CD4-positive, alpha-beta T cell treated with Interleukin-17A for 1 hour (primary cell): Measurements from ENCODE around the gene SPEM3.
"Not testable (repeated sequence)": the region's sequence is repeated elsewhere in the genome, so short reads cannot be mapped to it uniquely, and the experiment has no call there.

ENCODE experiments used
- DNase-seq: peaks from one replicate; pipeline ENCODE4 v3.0.0-alpha.2; 2020

Gene SPEM3

DNA sequence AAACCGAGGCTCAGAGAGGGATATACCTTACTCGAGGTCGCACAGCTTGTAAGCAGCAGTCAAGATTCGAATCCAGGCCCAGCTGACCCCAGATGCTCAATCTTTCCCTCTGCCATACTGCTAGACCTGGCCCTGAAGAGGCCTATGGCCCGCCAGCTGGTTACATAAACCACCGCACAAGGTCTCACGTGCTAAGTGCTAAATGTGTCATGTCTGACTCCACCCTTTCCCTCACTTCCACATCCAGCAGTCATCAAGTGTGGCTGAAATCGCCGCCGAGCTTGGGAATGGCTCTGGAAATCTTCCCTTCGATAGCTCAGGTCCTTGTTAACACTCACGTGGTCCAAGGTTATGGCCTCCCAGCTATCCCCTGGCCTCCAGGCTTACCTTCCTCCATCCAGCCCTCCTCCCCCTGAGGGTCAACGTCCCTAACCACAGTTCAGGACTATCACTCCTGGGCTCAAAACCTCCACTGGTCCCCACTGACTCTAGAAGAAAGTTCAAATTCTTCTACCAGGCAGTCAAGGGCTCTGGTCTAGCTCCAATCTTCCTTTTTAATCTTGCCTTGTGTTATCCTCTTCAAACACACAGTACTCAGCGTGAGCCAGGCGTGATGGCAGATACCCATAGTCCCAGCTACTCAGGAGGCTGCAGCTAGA, 47.2 kb downstream of the SPEM3 start:
- DNase-seq: peak; percentile 42

DNA sequence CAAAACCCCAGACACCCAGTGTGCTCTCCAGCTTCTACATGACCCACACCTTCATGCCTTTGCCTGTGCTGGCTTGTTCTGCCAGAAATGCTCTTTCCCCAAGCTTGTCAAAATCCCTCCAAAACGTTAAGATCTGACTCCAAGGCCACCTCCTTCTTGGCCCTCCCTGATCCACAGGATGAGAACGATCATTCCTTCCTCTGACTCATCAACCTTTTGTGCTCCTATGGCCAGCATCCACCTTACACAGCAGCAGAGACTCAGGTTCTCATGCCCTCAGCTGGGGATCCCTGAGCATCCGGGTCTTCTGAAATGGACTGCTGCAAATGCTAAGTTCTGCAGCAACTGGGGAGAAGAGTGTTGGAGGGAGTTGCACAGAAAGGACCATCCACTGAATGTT, 47.8 kb downstream of the SPEM3 start:
- DNase-seq: no peak

GRCh38 chr17:7476951-7477350, 48.3 kb downstream of the SPEM3 start:
- no peak for DNase-seq

DNA sequence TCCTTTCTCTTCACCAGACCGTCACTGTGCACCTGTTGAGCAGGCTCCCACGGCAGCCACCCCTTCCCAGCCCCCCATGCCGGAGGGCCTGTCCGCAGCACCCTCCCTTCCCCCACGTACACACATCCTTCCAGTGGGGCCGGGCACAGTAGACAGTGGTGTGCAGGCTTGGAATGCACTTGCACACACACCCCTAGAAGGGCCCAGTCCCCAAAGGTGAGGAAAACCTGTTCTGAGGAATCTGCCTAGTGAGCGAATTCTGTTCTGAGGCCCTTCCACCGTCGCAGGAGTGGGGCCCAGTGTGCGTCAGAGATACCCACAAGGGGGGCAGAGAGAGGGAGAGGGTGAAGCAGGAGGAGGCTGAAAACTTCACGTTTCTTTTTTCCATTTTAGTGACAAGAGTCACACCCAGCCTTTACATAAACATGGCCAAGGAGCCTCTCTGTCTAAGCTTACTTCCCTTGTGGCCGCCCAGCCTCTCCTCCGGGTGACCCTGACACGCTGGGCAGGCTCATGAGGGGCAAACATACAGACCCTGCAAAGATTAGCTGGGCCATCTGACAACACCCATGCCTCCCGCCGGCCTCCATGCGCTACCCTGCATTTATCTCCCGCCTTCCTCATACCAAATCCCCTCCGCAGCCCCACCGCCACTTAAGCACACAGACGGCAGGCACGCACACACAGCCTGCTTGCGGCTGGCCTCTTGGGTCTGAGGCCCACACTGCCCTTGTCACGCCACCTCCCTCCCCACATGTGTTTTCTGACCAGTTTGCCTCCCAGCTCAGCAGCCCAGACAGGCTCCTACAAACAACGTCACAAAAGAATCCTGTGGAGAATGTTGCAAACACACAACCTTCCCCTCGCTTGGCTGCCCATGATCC, 49.0 kb downstream of the SPEM3 start:
- DNase-seq: no peak

DNA sequence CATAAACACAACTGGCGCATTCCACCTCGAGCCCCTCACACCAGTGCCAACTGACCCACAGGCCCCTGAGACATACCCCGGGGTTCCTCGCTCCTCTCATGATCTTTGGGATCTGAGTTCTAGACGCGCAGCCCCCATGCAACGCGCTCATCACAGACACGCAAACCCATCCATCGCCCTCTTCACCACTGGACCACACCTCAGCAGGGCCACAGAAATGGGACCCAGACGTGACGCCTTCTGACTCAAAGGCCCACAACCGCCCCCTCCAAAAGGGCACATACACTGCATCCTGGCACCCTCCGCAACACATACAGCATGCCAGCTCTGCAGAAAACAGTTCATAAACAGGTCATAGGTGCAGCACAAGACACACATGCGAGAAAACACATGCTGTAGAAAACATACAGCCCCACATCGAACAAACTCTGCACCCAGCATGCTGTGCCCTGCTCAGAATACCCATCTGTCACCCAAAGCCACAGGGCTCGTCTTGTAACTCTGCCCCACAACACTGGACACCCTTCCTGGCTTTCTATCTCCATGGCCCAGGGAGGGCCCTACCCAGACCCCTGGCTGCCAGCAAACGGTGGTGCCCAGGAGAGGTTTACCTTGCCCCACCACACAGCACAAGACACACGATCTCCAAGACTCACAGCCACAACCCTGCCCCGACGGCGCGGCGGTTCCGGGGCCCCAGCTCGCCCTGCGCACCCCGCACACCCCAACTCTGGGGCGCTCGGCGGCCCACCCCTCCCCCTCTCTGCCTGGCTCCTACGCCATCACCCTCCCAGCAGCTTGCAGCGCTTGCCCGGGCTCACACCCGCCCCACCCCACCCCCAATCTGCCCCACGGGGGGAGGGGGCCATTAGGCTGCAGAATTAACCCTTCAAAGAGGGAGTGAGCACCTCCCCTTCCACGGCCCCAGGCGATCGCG, 49.9 kb downstream of the SPEM3 start:
- DNase-seq: peak; percentile 85

DNA sequence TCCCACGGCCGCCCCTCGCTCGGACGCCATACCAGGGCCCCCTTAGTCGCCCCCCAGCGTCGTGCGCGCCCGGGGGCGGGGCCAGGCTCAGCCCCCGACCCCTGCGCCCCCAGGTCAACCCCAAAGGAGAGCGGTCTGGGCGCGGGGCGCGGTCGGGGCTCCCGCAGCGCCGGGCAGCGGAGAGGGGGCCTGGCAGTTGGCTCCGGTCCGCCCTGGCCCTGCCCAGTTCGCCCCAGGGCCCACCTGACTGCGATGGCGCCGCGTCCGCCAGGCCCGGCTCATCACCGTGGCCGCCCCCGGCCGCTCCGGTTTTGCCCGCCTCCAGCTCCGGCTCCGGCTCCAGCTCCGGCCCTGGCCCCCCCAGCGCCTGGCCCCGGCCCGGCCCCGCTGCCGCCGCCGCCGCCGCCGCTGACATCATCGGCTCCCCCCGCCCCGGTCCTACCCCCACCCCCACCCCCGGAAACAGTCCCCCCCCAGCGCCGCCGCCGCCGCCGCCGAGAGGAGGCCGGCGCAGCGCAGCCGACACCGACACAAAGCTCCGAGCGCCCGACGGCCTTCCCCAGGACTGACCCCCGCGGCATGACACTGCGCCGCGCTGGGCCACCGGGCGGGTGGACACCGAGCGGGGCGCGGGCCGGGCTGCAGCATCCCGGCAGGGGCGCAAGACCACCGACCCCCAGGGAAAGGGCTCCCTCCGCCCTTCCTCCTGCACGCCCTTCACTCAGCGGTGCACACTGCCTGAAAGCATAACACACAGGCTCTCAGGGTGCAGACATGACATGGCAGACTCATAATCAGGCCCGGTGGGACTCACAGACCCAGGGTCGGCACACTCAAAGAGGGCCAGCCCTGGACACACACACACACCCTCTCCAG, 50.8 kb downstream of the SPEM3 start, which contains the start of gene ZBTB4:
TSS of gene ZBTB4 (minus strand) at position 419 of the 876 bp plus-strand sequence. CDS start 12,830 bp downstream, outside the sequence.
- peak; percentile 76 for DNase-seq

- no peak for DNase-seq
These were observed 51.4 kb downstream of the SPEM3 start for GRCh38 chr17:7480089-7480384.

DNA sequence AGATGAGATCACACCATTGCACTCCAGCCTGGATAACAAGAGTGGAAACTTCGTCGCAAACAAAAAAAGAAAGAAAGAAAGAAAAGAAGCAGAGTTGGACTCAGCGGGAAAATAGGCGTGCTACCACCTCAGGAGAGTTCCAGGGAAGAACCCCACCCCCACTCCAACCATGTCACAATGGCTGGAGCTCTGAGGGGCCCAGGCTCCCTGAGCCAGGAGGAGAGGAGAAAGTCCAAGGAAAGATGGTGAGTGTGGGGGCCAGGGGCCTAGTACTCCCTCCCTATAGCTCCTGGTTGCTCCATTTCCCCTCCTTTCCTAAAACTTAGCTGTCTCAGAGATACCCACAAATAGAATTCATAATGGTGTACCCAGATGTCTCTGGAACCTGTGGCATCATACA, 52.6 kb downstream of the SPEM3 start, which contains the start of gene SLC35G6:
TSS of gene SLC35G6 (plus strand) at position 172 of the 400 bp plus-strand sequence. CDS start at position 243, 71 bp downstream.
- not testable (repeated sequence) for DNase-seq

GRCh38 chr17:7481842-7482741, 53.4 kb downstream of the SPEM3 start:
- DNase-seq: not testable (repeated sequence)
